H1 (cell line): ENCODE data around the gene IL17REL. TPM values are rescaled to one million over a fixed set of nuclear protein-coding genes. Genes with fewer than 3 reads are reported as not detected.

Experiments used
- EZH2 ChIP-seq: fragments of 200-600 bp; sonication (generic); IDR thresholded peaks from 2 replicates; pipeline ENCODE4 v1.7.1; 2012; ENCODE audit warnings: low read depth, mild to moderate bottlenecking, moderate library complexity, low read length, inconsistent platforms; ENCODE audit not compliant: severe bottlenecking
- HDAC6 ChIP-seq: IDR thresholded peaks from one replicate; pipeline ENCODE4 v1.7.1; 2012; ENCODE audit warnings: low read depth, mild to moderate bottlenecking, inconsistent platforms, low read length, moderate library complexity
- TAF1 ChIP-seq: IDR thresholded peaks from 2 replicates; pipeline ENCODE4 v1.6.1; 2011; ENCODE audit warnings: mild to moderate bottlenecking, low read depth, low read length
- polyA plus RNA-seq, 7 experiments: library from polyadenylated mRNA; depleted of rRNA in 3 of 7; stranded (reverse) in 5 of 7; unstranded in 2 of 7; fragments of >200 nt in 5 of 7; fragments of 200-250 nt in 2 of 7; gene quantifications; 1 replicate in 5 of 7; 2 replicates in 1 of 7; 4 replicates in 1 of 7; pipeline versions ENCODE4 v1.2.1 to v1.2.3, GENCODE V29; 2011 to 2013; ENCODE audit warnings: missing spikeins in 2 of 7, mixed read lengths in 2 of 7
- total RNA-seq: library from RNA; stranded (reverse); fragmentation: NEBNext Ultra II Directional; extraction: Animal tissue kit (Norgen Biotek cat#: 25700); gene quantifications from 2 replicates; pipeline ENCODE4 v1.2.1, GENCODE V29; 2021

The IL17REL gene
- total and polyA plus RNA-seq, 2 of the 8 experiments (the other 6 are each of a cell fraction or from before 2014, with no cell fraction given) = 0.15 to 0.20 TPM

- TF ChIP-seq HDAC6 (no peak), TAF1 (no peak), EZH2 (no peak)
These were observed 36.0 kb downstream of the IL17REL start (continued) for GRCh38 chr22:49976439-49977175.
